Measurements from ENCODE around the gene TMEM244.

GRCh38 chr6:129903082-129903481 is 42.0 kb upstream of the TMEM244 start:
- TF ChIP-seq POLR2A (IDR thresholded peaks at IDR 0.05), result no peak
- TF ChIP-seq CTCF (IDR thresholded peaks at IDR 0.05), result no peak
